GM12878 (cell line): ENCODE measurements around the gene DCDC1.
"Not testable (repeated sequence)": the region's sequence is repeated elsewhere in the genome, so short reads cannot be mapped to it uniquely, and the experiment has no call there.

ENCODE experiments used
- ATF7 ChIP-seq: fragments of 450-650 bp; IDR thresholded peaks from 2 replicates; pipeline ENCODE4 v1.6.1; 2016; ENCODE audit warnings: low read depth, mild to moderate bottlenecking
- EZH2 ChIP-seq: IDR thresholded peaks from 2 replicates; pipeline ENCODE4 v1.6.1; 2012; ENCODE audit warnings: low read depth, mild to moderate bottlenecking, control low read depth, inconsistent platforms, low read length, borderline replicate concordance; ENCODE audit not compliant: control insufficient read depth
- MYC ChIP-seq: IDR thresholded peaks from 2 replicates; pipeline ENCODE4 v1.6.1; 2011; ENCODE audit warnings: mild to moderate bottlenecking, low read length, moderate library complexity, inconsistent platforms; ENCODE audit not compliant: insufficient read depth, insufficient replicate concordance, insufficient read length, severe bottlenecking
- NBN ChIP-seq: fragments of 450-650 bp; IDR thresholded peaks from 2 replicates; pipeline ENCODE4 v1.6.1; 2016
- ZZZ3 ChIP-seq: IDR thresholded peaks from 2 replicates; pipeline ENCODE4 v1.6.1; 2011; ENCODE audit warnings: low read depth; ENCODE audit not compliant: control insufficient read depth, insufficient read length
- TF ChIP-seq, protein P1 (sequence below): IDR thresholded peaks from 2 replicates; pipeline ENCODE4 v1.6.1; 2011; ENCODE audit warnings: low read depth, low read length, improper control_type of control experiment, borderline replicate concordance
- TF ChIP-seq, protein P2 (sequence below), 3 experiments: IDR thresholded peaks in 2 of 3; conservative IDR thresholded peaks in 1 of 3; 2 replicates each; pipeline ENCODE4 v1.5.1; 2011; ENCODE audit warnings: low read depth in 3 of 3, low read length in 3 of 3, mild to moderate bottlenecking in 3 of 3, control low read depth in 2 of 3, moderate library complexity in 2 of 3, inconsistent platforms in 1 of 3, mixed read lengths in 1 of 3; ENCODE audit not compliant: control insufficient read depth in 2 of 3, insufficient read depth in 1 of 3; ENCODE audit errors: extremely low read depth in 1 of 3
- TF ChIP-seq, protein P3 (sequence below): fragments of 450-650 bp; IDR thresholded peaks from 2 replicates; pipeline ENCODE4 v1.6.1; 2016; ENCODE audit warnings: mild to moderate bottlenecking

DNA sequence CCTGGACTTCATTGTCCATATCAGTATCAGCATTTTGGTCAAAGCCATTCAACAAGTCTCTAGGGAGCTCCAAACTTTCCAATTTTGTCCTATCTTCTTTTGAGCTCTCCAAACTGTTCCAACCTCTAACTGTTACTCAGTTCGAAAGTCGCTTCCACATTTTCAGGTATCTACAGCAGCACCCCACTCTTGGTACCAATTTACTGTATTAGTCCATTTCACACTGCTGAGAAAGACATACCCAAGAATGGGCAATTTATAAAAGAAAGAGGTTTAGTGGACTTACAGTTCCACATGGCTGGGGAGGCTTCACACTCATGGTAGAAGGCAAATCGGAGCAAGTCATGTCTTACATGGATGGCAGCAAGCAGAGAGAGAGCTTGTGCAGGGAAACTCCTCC, 96.0 kb downstream of the DCDC1 start:
- not testable (repeated sequence) for TF ChIP-seq EZH2, ATF7, MYC, NBN, ZZZ3
- TF ChIP-seq, protein P1, sequence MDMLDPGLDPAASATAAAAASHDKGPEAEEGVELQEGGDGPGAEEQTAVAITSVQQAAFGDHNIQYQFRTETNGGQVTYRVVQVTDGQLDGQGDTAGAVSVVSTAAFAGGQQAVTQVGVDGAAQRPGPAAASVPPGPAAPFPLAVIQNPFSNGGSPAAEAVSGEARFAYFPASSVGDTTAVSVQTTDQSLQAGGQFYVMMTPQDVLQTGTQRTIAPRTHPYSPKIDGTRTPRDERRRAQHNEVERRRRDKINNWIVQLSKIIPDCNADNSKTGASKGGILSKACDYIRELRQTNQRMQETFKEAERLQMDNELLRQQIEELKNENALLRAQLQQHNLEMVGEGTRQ = not testable (repeated sequence)
- TF ChIP-seq, protein P2, sequence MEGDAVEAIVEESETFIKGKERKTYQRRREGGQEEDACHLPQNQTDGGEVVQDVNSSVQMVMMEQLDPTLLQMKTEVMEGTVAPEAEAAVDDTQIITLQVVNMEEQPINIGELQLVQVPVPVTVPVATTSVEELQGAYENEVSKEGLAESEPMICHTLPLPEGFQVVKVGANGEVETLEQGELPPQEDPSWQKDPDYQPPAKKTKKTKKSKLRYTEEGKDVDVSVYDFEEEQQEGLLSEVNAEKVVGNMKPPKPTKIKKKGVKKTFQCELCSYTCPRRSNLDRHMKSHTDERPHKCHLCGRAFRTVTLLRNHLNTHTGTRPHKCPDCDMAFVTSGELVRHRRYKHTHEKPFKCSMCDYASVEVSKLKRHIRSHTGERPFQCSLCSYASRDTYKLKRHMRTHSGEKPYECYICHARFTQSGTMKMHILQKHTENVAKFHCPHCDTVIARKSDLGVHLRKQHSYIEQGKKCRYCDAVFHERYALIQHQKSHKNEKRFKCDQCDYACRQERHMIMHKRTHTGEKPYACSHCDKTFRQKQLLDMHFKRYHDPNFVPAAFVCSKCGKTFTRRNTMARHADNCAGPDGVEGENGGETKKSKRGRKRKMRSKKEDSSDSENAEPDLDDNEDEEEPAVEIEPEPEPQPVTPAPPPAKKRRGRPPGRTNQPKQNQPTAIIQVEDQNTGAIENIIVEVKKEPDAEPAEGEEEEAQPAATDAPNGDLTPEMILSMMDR (IDR thresholded peaks at IDR 0.05 in 2 of 3, conservative IDR thresholded peaks at IDR 0.05 in 1 of 3; ENCODE audit: control insufficient read depth in 2 of 3, extremely low read depth in 1 of 3, insufficient read depth in 1 of 3, low read depth in 3 of 3, low read length in 3 of 3) = not testable (repeated sequence)
- TF ChIP-seq, protein P3, sequence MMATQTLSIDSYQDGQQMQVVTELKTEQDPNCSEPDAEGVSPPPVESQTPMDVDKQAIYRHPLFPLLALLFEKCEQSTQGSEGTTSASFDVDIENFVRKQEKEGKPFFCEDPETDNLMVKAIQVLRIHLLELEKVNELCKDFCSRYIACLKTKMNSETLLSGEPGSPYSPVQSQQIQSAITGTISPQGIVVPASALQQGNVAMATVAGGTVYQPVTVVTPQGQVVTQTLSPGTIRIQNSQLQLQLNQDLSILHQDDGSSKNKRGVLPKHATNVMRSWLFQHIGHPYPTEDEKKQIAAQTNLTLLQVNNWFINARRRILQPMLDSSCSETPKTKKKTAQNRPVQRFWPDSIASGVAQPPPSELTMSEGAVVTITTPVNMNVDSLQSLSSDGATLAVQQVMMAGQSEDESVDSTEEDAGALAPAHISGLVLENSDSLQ = not testable (repeated sequence)
